Measurements from ENCODE around the gene MT1M. TPM values are rescaled to one million over a fixed set of nuclear protein-coding genes. Genes with fewer than 3 reads are reported as not detected.

MT1M gene
- total and polyA plus RNA-seq, 2 of the 4 experiments (the other 2 are of a cell fraction): 0.10 TPM; not detected in 1

GRCh38 chr16:56601325-56601724 is 31.1 kb upstream of the MT1M start (continued):
- TF ChIP-seq CHD1 (IDR thresholded peaks at IDR 0.05; ENCODE audit: low read depth, low read length) (no peak), CTCF (conservative IDR thresholded peaks at IDR 0.05; ENCODE audit: low read depth, low read length) (no peak)

- Histone ChIP-seq H3K9me1 (ENCODE audit: insufficient read depth, low read length) (peaks cover 15% of the 10 kb centered on the region), H4K20me1 (ENCODE audit: insufficient read depth, low read length) (peaks cover 11% of the 10 kb centered on the region), H3K79me1 (ENCODE audit: low read depth in 1 of 2, low read length in 2 of 2) (peaks cover 0 to 12% of the 10 kb centered on the region in 2 experiments; a peak in 1 of 4 replicates), H2BK5ac (ENCODE audit: low read depth, low read length, poor library complexity, severe bottlenecking) (no peak overlapping the region), H3K9ac (ENCODE audit: low read depth, low read length) (no peak overlapping the region), H4K8ac (ENCODE audit: low read depth in 2 of 2, low read length in 2 of 2) (peak overlapping the region in 1 of 2 experiments; percentile 39; a peak in 1 of 4 replicates), H2AK9ac (replicated peaks; ENCODE audit: low read depth, low read length, poor library complexity) (peak overlapping the region; percentile 26), H3K18ac (ENCODE audit: low read depth, low read length) (no peak overlapping the region), H2BK20ac (ENCODE audit: low read depth, low read length) (peak overlapping the region; percentile 58; the same call in 1 of the 2 replicates), H3K23ac (ENCODE audit: low read depth, low read length) (no peak overlapping the region), H2BK120ac (ENCODE audit: low read depth, low read length) (peak overlapping the region; percentile 60; the same call in 1 of the 2 replicates), H3K4me2 (ENCODE audit: low read depth, low read length) (no peak overlapping the region), H3K56ac (ENCODE audit: extremely low read depth, insufficient read depth, low read length) (no peak overlapping the region), H3K9me3 (ENCODE audit: control insufficient read depth, insufficient read depth, low read length) (no peaks in the 10 kb centered on the region), H3K27ac (ENCODE audit: insufficient read depth, low read length) (no peak overlapping the region), H3K4me3 (ENCODE audit: insufficient read depth, low read depth, low read length) (no peak overlapping the region), H3K27me3 (ENCODE audit: control insufficient read depth, insufficient read depth, low read length) (no peaks in the 10 kb centered on the region), H2AK5ac (ENCODE audit: low read depth, low read length) (peak overlapping the region; percentile 74), H3K14ac (replicated peaks; ENCODE audit: low read depth, low read length) (no peak overlapping the region; the same call in 1 of the 2 replicates), H2AFZ (replicated peaks; ENCODE audit: low read length, poor library complexity) (peak overlapping the region; percentile 16), H4K5ac (ENCODE audit: low read depth, low read length) (no peak overlapping the region), H3K4ac (ENCODE audit: low read depth, low read length) (peak overlapping the region; percentile 41; the same call in 1 of the 2 replicates), H2BK15ac (ENCODE audit: low read depth, low read length) (peak overlapping the region; percentile 46; the same call in 2 of the 3 replicates), H3K36me3 (ENCODE audit: control insufficient read depth, insufficient read depth, low read length) (no peaks in the 10 kb centered on the region), H4K91ac (ENCODE audit: insufficient read depth, low read depth, low read length) (peak overlapping the region; percentile 21; the same call in 1 of the 2 replicates), H3K4me1 (ENCODE audit: control insufficient read depth, insufficient read depth, low read length) (peaks cover 11% of the 10 kb centered on the region)
- intact Hi-C loops (cut with micrococcal nuclease): loop anchor here (10.0 kb wide), 2 partner anchors 181 to 249 kb away; no protein-coding TSS in a partner anchor
- no CpG with 5 or more reads among the region's 4 CpGs for WGBS, 2 experiments (ENCODE audit: extremely low coverage in 2 of 2, insufficient read length in 1 of 2)
- in situ Hi-C loops (cut with MboI; ENCODE audit: low sequenced_read_pairs): loop anchor here (5.0 kb wide), 1 partner anchor 91 kb away; no protein-coding TSS in a partner anchor
- TF ChIP-seq CTCF (conservative IDR thresholded peaks at IDR 0.05; ENCODE audit: low read depth, low read length) (peak; percentile 47), BHLHE40 (IDR thresholded peaks at IDR 0.05; ENCODE audit: low read depth, low read length) (no peak), RAD21 (IDR thresholded peaks at IDR 0.05; ENCODE audit: low read length) (peak; percentile 56), USF2 (IDR thresholded peaks at IDR 0.05; ENCODE audit: low read depth, low read length) (no peak), SMC3 (IDR thresholded peaks at IDR 0.05; ENCODE audit: low read depth, low read length) (peak; percentile 42), RFX5 (IDR thresholded peaks at IDR 0.05; ENCODE audit: low read depth, low read length) (no peak)
- DNase-seq: peak; percentile 53
- dilution Hi-C loops (cut with HindIII; ENCODE audit: low sequenced_read_pairs, unreplicated experiment): no loop called here
- CTCF ChIA-PET: interaction anchor here (0.6 to 1.3 kb wide), 5 partner anchors 9 to 242 kb away, joined by 3 to 10 read pairs (median 3); no protein-coding TSS in a partner anchor
- no TSS peak for BruUV-seq (replicated peaks)
- POLR2A ChIA-PET (ENCODE audit: unreplicated experiment): no interaction called here
- ATAC-seq (ENCODE audit: low read depth): no peak
Observed at GRCh38 chr16:56603589-56603988, 28.9 kb upstream of the MT1M start.
